Measurements from ENCODE around the gene DNAAF1.

DNA sequence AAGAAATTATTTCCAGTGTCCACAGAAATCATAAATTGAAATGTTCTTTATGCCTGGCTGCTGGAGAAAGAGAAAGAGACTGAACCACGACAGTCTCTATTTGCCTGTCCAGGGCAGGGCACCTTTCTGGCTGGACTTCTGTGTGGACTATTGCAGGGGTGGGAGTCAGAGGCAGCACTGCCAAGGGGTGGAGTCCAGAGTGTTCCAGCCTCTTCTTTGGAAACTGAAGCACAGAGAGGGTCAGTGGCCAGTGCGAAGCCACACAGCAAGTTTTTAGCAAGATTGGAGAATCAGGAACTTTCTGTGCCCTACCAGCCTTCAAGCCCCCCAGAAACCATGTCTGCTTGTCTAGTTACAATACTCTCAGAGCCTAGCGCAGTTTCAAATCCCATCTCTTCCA, 79.4 kb downstream of the DNAAF1 start:
- TF ChIP-seq TAF1 (IDR thresholded peaks at IDR 0.05; ENCODE audit: low read depth, low read length) = no peak
- no peak for TF ChIP-seq POLR2AphosphoS5 (IDR thresholded peaks at IDR 0.05; ENCODE audit: low read depth, low read length)
- TF ChIP-seq POLR2A (IDR thresholded peaks at IDR 0.05; ENCODE audit: low read depth, low read length) = no peak
